ENCODE data around the gene BTNL9.

Gene BTNL9

GRCh38 chr5:181076920-181077319 lies 36.9 kb downstream of the BTNL9 start:
- no peak for TF ChIP-seq CTCF (IDR thresholded peaks at IDR 0.05)

- no peak for TF ChIP-seq CTCF (IDR thresholded peaks at IDR 0.05)
These were observed 41.9 kb downstream of the BTNL9 start for GRCh38 chr5:181081989-181082388.

- TF ChIP-seq CTCF (IDR thresholded peaks at IDR 0.05), result no peak
These were observed 44.6 kb downstream of the BTNL9 start for GRCh38 chr5:181084621-181085195.

GRCh38 chr5:181086026-181086883 lies 46.2 kb downstream of the BTNL9 start:
- TF ChIP-seq CTCF (IDR thresholded peaks at IDR 0.05), result no peak

GRCh38 chr5:181086884-181087205 lies 46.8 kb downstream of the BTNL9 start:
- TF ChIP-seq CTCF (IDR thresholded peaks at IDR 0.05), result no peak

GRCh38 chr5:181087309-181087708 lies 47.2 kb downstream of the BTNL9 start:
- TF ChIP-seq CTCF (IDR thresholded peaks at IDR 0.05), result no peak

GRCh38 chr5:181088289-181088688 lies 48.2 kb downstream of the BTNL9 start:
- peak; percentile 34; the same call in 1 of the 2 replicates for TF ChIP-seq CTCF (IDR thresholded peaks at IDR 0.05)
